ENCODE measurements around the gene HLA-DQB2. TPM values are rescaled to one million over a fixed set of nuclear protein-coding genes. Genes with fewer than 3 reads are reported as not detected.

HLA-DQB2 gene
- total RNA-seq, result not detected in 2 replicates

DNA sequence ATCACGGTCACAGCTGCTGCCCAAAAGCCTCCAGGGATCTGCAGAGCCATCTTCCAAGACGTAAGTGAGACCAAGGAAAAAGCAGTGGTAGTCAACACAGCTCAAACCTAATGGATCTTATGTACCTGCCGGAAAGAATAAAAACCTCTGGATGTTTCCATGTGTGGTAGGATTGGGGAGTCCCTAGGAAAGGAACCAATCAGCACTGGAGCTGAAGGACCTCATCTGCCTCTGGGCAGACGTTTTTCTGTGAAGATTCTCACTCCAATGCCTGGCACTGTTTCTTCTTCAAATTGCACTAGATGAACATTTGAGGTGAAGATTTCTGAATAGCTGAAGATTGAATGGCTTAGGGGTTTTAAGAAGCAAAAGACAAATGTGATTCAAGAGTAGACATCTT, at the start of gene HLA-DQB2:
TSS of gene HLA-DQB2 (minus strand) at position 112 of the 400 bp plus-strand sequence. CDS start at position 50, 62 bp downstream.

DNA sequence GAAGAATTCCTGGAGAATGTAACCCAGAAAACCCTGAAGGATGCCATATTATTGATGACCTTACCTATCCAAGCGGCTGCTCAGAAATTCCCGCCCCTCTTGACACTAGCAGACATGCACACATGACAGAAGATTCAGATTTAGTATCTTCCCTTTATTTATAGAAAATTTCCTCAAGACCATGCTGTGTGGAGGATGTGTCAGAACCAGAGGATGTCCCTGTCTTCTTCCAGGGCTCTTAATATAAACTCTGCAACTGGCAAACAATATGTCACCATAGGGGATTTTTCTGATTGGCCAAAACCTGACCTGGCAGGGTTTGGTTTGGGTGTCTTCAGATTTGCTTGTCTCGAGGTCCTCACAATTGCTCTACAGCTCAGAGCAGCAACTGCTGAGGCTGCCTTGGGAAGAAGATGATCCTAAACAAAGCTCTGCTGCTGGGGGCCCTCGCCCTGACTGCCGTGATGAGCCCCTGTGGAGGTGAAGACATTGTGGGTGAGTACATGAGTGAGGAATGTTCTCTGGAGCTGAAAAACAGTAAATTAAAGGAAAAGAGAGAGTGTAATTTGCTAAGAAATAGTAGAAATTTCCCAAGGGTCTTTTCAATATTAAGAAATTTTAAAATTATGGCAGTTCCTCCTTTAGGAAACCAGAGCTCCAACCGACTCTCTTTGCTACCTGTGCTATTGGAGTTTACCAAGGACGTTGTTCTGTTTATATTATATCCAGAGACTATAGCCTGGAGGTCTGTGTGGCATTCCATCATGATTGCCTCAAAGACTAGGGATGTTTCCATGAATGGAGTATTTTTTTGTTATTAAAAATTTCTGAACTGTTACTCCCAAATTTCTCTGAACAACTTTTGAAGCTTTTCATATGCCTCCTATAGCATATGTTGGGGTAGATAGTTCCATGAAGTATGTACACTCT, 22.0 kb downstream of the HLA-DQB2 start, which contains the start of gene HLA-DQA2:
TSS of gene HLA-DQA2 (plus strand) at position 361 of the 930 bp plus-strand sequence. CDS start at position 414, 53 bp downstream.

Other genes starting within 250 kb of the HLA-DQB2 start
- gene HLA-DRB5, start 233.2 kb downstream of the HLA-DQB2 start, total RNA-seq, result not detected in 2 replicates
- 0.39 and 1.8 TPM in 2 replicates for gene HLA-DRB1, start 173.7 kb downstream of the HLA-DQB2 start, total RNA-seq
- gene HLA-DQA1, start 126.1 kb downstream of the HLA-DQB2 start, total RNA-seq, result not detected in 2 replicates
- gene HLA-DQB1, start 96.9 kb downstream of the HLA-DQB2 start, total RNA-seq, result 0.10 TPM in 1 of 2 replicates, not detected in the other
- gene HLA-DQA2, start 22.1 kb downstream of the HLA-DQB2 start, total RNA-seq, result not detected in 2 replicates
- gene HLA-DOB, start 53.5 kb upstream of the HLA-DQB2 start, total RNA-seq, result 0.10 and 0.13 TPM in 2 replicates
- 31.0 and 34.9 TPM in 2 replicates for gene TAP2, start 75.2 kb upstream of the HLA-DQB2 start, total RNA-seq
- 158 and 164 TPM in 2 replicates for gene PSMB8, start 80.5 kb upstream of the HLA-DQB2 start, total RNA-seq
- gene TAP1, start 90.2 kb upstream of the HLA-DQB2 start, total RNA-seq, result 111 and 118 TPM in 2 replicates
- gene PSMB9, start 90.7 kb upstream of the HLA-DQB2 start, total RNA-seq, result 135 and 157 TPM in 2 replicates
- gene HLA-DMB, start 177.5 kb upstream of the HLA-DQB2 start, total RNA-seq, result 1.2 and 1.3 TPM in 2 replicates
- gene HLA-DMA, start 189.6 kb upstream of the HLA-DQB2 start, total RNA-seq, result 2.3 and 4.9 TPM in 2 replicates
- gene BRD2, start 205.1 kb upstream of the HLA-DQB2 start, total RNA-seq, result 98.5 and 99.9 TPM in 2 replicates
- not detected in 2 replicates for gene HLA-DOA, start 246.1 kb upstream of the HLA-DQB2 start, total RNA-seq